Caco-2 (cell line): ENCODE measurements around the gene BRIP1. TPM values are rescaled to one million over a fixed set of nuclear protein-coding genes. Genes with fewer than 3 reads are reported as not detected.

Source experiments
- BruUV-seq: library from RNA; stranded (reverse); fragments of 400-500 nt; replicated peaks from 2 replicates; lab custom pipeline; 2021; lab: Mats Ljungman, UMichigan
- CTCF ChIA-PET: fragments of 300-600 bp; sonication (Branson Sonifier 250); formaldehyde crosslinking; loops from one replicate; lab custom pipeline; 2022; ENCODE audit warnings: antibody characterized with exemption; lab: Charles Lee
- POLR2A ChIA-PET: fragments of 300-600 bp; sonication (Branson Sonifier 250); formaldehyde crosslinking; loops from one replicate; lab custom pipeline; 2022; ENCODE audit warnings: antibody characterized with exemption; lab: Charles Lee
- DNase-seq, 2 experiments: peaks; one replicate each; pipeline versions ENCODE4 v3.0.0 to v3.0.0-alpha.2; 2020 to 2022
- H3K27me3 ChIP-seq: replicated peaks from 2 replicates; pipeline ENCODE4 v1.6.0; 2011; ENCODE audit warnings: low read length; ENCODE audit not compliant: control insufficient read depth, insufficient read depth
- H3K36me3 ChIP-seq: 2 replicates; pipeline ENCODE4 v1.5.1; 2011; ENCODE audit warnings: low read length; ENCODE audit not compliant: control insufficient read depth, insufficient read depth
- H3K4me1 ChIP-seq: fragments of 250-450 bp; sonication (Bioruptor Pico); 2 replicates; pipeline ENCODE4 v1.5.1; 2020; ENCODE audit warnings: mild to moderate bottlenecking
- H3K4me3 ChIP-seq: 2 replicates; pipeline ENCODE4 v1.5.1; 2011; ENCODE audit warnings: low read depth, mild to moderate bottlenecking, control low read depth, low read length
- H3K9me3 ChIP-seq: fragments of 250-450 bp; sonication (Bioruptor Pico); 2 replicates; pipeline ENCODE4 v1.5.1; 2020; ENCODE audit warnings: mild to moderate bottlenecking, moderate library complexity
- H3K27ac Mint-ChIP-seq: one replicate; pipeline ENCODE4 v1.8.0; 2022; ENCODE audit warnings: mixed read lengths; ENCODE audit not compliant: unreplicated experiment
- H3K27me3 Mint-ChIP-seq: one replicate; pipeline ENCODE4 v1.8.0; 2022; ENCODE audit warnings: mixed read lengths; ENCODE audit not compliant: insufficient read depth, unreplicated experiment
- H3K36me3 Mint-ChIP-seq: one replicate; pipeline ENCODE4 v1.8.0; 2022; ENCODE audit warnings: mild to moderate bottlenecking, mixed read lengths; ENCODE audit not compliant: insufficient read depth, unreplicated experiment
- H3K4me1 Mint-ChIP-seq: one replicate; pipeline ENCODE4 v1.8.0; 2022; ENCODE audit warnings: low read depth, mixed read lengths; ENCODE audit not compliant: unreplicated experiment
- H3K4me3 Mint-ChIP-seq: one replicate; pipeline ENCODE4 v1.8.0; 2022; ENCODE audit warnings: mild to moderate bottlenecking, moderate library complexity, mixed read lengths; ENCODE audit not compliant: unreplicated experiment
- H3K9me3 Mint-ChIP-seq: one replicate; pipeline ENCODE4 v1.8.0; 2022; ENCODE audit warnings: mixed read lengths; ENCODE audit not compliant: unreplicated experiment
- intact Hi-C: fragments of 100-400 bp; cut with micrococcal nuclease; formaldehyde crosslinking; loops from one replicate; pipeline ENCODE4 v1.10.0; 2022; ENCODE audit not compliant: unreplicated experiment
- total RNA-seq: library from RNA; stranded (reverse); gene quantifications from 2 replicates; pipeline ENCODE4 v1.2.3, GENCODE V29; 2022
- TF ChIP-seq, protein P1 (sequence below), 2 experiments: fragments of 200-600 bp in 1 of 2; IDR thresholded peaks; 1 replicate in 1 of 2; 2 replicates in 1 of 2; pipeline versions ENCODE4 v1.5.1 to v1.8.0; 2011 to 2022; ENCODE audit warnings: antibody characterized with exemption in 1 of 2, control low read depth in 1 of 2, inconsistent platforms in 1 of 2, low read depth in 1 of 2, low read length in 1 of 2, mild to moderate bottlenecking in 1 of 2, moderate library complexity in 1 of 2; ENCODE audit not compliant: insufficient read depth in 1 of 2, severe bottlenecking in 1 of 2, unreplicated experiment in 1 of 2

Gene BRIP1
- total RNA-seq, 1 experiment from 2014 or later: 18.3 TPM

GRCh38 chr17:61743766-61744165 is 119.6 kb downstream of the BRIP1 start:
- no peak overlapping the region for H3K4me3 ChIP-seq
- intact Hi-C loops: no loop called here
- Mint-ChIP-seq H3K27ac (no peak overlapping the region), H3K4me3 (no peak overlapping the region), H3K27me3 (no peaks in the 10 kb centered on the region), H3K4me1 (no peaks in the 10 kb centered on the region), H3K9me3 (peaks cover 23% of the 10 kb centered on the region), H3K36me3 (peaks cover 20% of the 10 kb centered on the region)
- H3K9me3 ChIP-seq: peaks cover 11% of the 10 kb centered on the region; the same call in 1 of the 2 replicates
- ChIA-PET CTCF (no interaction called here), POLR2A (no interaction called here)
- no TSS peak for BruUV-seq
- H3K36me3 ChIP-seq: no peaks in the 10 kb centered on the region; the same call in 1 of the 2 replicates
- TF ChIP-seq, protein P1, sequence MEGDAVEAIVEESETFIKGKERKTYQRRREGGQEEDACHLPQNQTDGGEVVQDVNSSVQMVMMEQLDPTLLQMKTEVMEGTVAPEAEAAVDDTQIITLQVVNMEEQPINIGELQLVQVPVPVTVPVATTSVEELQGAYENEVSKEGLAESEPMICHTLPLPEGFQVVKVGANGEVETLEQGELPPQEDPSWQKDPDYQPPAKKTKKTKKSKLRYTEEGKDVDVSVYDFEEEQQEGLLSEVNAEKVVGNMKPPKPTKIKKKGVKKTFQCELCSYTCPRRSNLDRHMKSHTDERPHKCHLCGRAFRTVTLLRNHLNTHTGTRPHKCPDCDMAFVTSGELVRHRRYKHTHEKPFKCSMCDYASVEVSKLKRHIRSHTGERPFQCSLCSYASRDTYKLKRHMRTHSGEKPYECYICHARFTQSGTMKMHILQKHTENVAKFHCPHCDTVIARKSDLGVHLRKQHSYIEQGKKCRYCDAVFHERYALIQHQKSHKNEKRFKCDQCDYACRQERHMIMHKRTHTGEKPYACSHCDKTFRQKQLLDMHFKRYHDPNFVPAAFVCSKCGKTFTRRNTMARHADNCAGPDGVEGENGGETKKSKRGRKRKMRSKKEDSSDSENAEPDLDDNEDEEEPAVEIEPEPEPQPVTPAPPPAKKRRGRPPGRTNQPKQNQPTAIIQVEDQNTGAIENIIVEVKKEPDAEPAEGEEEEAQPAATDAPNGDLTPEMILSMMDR (IDR thresholded peaks at IDR 0.05; ENCODE audit: insufficient read depth in 1 of 2, low read depth in 1 of 2, low read length in 1 of 2, severe bottlenecking in 1 of 2, unreplicated experiment in 1 of 2): no peak
- DNase-seq: no peak
- no peaks in the 10 kb centered on the region for H3K27me3 ChIP-seq
- no peaks in the 10 kb centered on the region for H3K4me1 ChIP-seq

GRCh38 chr17:61739002-61739401 is 124.3 kb downstream of the BRIP1 start:
- BruUV-seq: no TSS peak
- DNase-seq: no peak
- no peak overlapping the region for H3K4me3 ChIP-seq
- H3K36me3 ChIP-seq: no peaks in the 10 kb centered on the region
- peaks cover 6% of the 10 kb centered on the region; the same call in 1 of the 2 replicates for H3K9me3 ChIP-seq
- TF ChIP-seq, protein P1 (IDR thresholded peaks at IDR 0.05; ENCODE audit: insufficient read depth in 1 of 2, low read depth in 1 of 2, low read length in 1 of 2, severe bottlenecking in 1 of 2, unreplicated experiment in 1 of 2): no peak
- no peaks in the 10 kb centered on the region for H3K4me1 Mint-ChIP-seq
- POLR2A ChIA-PET: no interaction called here
- H3K4me1 ChIP-seq: no peaks in the 10 kb centered on the region
- intact Hi-C loops: no loop called here
- H3K27ac Mint-ChIP-seq: no peak overlapping the region
- H3K27me3 Mint-ChIP-seq: no peaks in the 10 kb centered on the region
- CTCF ChIA-PET: no interaction called here
- H3K9me3 Mint-ChIP-seq: no peaks in the 10 kb centered on the region
- H3K36me3 Mint-ChIP-seq: peaks cover 17% of the 10 kb centered on the region
- no peaks in the 10 kb centered on the region for H3K27me3 ChIP-seq
- H3K4me3 Mint-ChIP-seq: no peak overlapping the region

DNA sequence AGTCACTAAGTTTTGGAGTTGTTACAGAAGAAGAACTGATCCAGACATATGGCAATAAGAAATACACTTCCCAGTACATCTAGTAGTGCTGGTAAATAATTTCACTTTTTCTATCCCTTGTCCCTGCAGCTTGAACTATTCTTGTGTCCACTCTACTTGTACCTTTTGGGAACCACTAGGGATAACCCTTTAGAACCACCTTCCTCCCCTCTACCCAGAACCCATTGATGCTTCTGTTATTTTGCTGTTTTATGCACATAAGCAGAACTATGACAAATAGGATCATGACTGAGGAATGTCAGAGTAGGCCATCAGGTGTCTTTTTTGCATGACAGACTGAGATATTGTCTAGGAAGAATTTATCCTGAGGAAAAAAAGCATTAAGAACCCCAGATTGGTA is 125.1 kb downstream of the BRIP1 start:
- CTCF ChIA-PET: no interaction called here
- H3K9me3 ChIP-seq: peaks cover 6% of the 10 kb centered on the region; the same call in 1 of the 2 replicates

More for the DNA sequence above, 125.1 kb downstream of the BRIP1 start:
- Mint-ChIP-seq H3K27me3 (no peaks in the 10 kb centered on the region), H3K27ac (no peak overlapping the region), H3K4me3 (no peak overlapping the region), H3K36me3 (peaks cover 17% of the 10 kb centered on the region), H3K4me1 (no peaks in the 10 kb centered on the region), H3K9me3 (no peaks in the 10 kb centered on the region)
- Histone ChIP-seq H3K4me1 (no peaks in the 10 kb centered on the region), H3K4me3 (no peak overlapping the region), H3K27me3 (no peaks in the 10 kb centered on the region), H3K36me3 (no peaks in the 10 kb centered on the region)
- intact Hi-C loops: no loop called here
- DNase-seq: no peak
- no TSS peak for BruUV-seq
- POLR2A ChIA-PET: no interaction called here
- TF ChIP-seq, protein P1 (IDR thresholded peaks at IDR 0.05; ENCODE audit: insufficient read depth in 1 of 2, low read depth in 1 of 2, low read length in 1 of 2, severe bottlenecking in 1 of 2, unreplicated experiment in 1 of 2): no peak
